ENCODE results near the gene SPDL1. TPM values are rescaled to one million over a fixed set of nuclear protein-coding genes. Genes with fewer than 3 reads are reported as not detected.

Gene SPDL1
- total and polyA plus RNA-seq, 9 donors: 4.1 to 10.4 (median 7.2) TPM

- H3K9me3 ChIP-seq: no peaks in the 10 kb centered on the region
- intact Hi-C loops (cut with DNase I): loop anchor here in 1 of 4 donors (10.0 kb wide), 1 partner anchor 589 kb away; no protein-coding TSS in a partner anchor
- no peak for DNase-seq
- H3K4me3 ChIP-seq: no peak overlapping the region
- H3K27ac ChIP-seq: no peak overlapping the region
- H3K4me1 ChIP-seq (ENCODE audit: insufficient read depth): no peaks in the 10 kb centered on the region
- no peaks in the 10 kb centered on the region for H3K36me3 ChIP-seq
- 47 to 54% (median 52%) methylated on average over 5 of the region's 5 CpGs for WGBS, 3 donors
- H3K27me3 ChIP-seq: no peaks in the 10 kb centered on the region
- TF ChIP-seq, protein P1, sequence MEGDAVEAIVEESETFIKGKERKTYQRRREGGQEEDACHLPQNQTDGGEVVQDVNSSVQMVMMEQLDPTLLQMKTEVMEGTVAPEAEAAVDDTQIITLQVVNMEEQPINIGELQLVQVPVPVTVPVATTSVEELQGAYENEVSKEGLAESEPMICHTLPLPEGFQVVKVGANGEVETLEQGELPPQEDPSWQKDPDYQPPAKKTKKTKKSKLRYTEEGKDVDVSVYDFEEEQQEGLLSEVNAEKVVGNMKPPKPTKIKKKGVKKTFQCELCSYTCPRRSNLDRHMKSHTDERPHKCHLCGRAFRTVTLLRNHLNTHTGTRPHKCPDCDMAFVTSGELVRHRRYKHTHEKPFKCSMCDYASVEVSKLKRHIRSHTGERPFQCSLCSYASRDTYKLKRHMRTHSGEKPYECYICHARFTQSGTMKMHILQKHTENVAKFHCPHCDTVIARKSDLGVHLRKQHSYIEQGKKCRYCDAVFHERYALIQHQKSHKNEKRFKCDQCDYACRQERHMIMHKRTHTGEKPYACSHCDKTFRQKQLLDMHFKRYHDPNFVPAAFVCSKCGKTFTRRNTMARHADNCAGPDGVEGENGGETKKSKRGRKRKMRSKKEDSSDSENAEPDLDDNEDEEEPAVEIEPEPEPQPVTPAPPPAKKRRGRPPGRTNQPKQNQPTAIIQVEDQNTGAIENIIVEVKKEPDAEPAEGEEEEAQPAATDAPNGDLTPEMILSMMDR (IDR thresholded peaks at IDR 0.05): no peak
- no peak for TF ChIP-seq POLR2A (IDR thresholded peaks at IDR 0.05)
- TF ChIP-seq EP300 (IDR thresholded peaks at IDR 0.05): no peak
Observed at GRCh38 chr5:169574134-169574646, 9.4 kb upstream of the SPDL1 start.

DNA sequence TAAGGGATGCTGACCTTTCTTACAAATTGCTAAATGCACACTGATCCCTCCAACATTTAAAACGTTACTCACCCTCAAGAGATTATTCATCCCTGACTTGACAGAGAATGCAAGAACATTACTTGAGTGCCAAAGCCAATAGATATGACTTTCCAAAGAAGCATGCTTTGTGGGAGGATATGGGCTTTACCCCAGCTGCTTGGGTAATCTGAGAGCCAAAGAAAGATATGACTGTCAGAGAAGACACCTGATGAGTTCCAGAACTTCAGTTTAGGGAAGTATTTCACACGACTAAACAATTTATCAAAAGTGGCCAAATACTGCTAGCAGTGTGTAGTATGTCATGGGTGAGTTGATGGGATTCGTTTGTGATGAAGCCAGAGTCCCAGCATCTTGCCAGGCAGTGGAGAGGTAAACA, 7.4 kb upstream of the SPDL1 start:
- TF ChIP-seq EP300 (IDR thresholded peaks at IDR 0.05) (peak; percentile 52), POLR2A (IDR thresholded peaks at IDR 0.05) (no peak)
- TF ChIP-seq, protein P1 (IDR thresholded peaks at IDR 0.05): no peak
- intact Hi-C loops (cut with DNase I): loop anchor here in 2 of 4 donors (5.0 to 10.0 kb wide), 2 partner anchors 589 to 591 kb away; no protein-coding TSS in a partner anchor
- 4 to 12% (median 5%) methylated on average over 3 of the region's 3 CpGs for WGBS, 3 donors
- Histone ChIP-seq H3K36me3 (no peaks in the 10 kb centered on the region), H3K4me1 (ENCODE audit: insufficient read depth) (no peaks in the 10 kb centered on the region), H3K27ac (no peak overlapping the region), H3K9me3 (no peaks in the 10 kb centered on the region), H3K27me3 (no peaks in the 10 kb centered on the region), H3K4me3 (no peak overlapping the region)
- DNase-seq: peak in 1 of 5 donors; percentile 48

GRCh38 chr5:169577951-169578350, 5.6 kb upstream of the SPDL1 start:
- Histone ChIP-seq H3K4me3 (no peak overlapping the region), H3K27me3 (no peaks in the 10 kb centered on the region), H3K9me3 (no peaks in the 10 kb centered on the region), H3K36me3 (no peaks in the 10 kb centered on the region), H3K4me1 (ENCODE audit: insufficient read depth) (no peaks in the 10 kb centered on the region), H3K27ac (no peak overlapping the region)
- peak in 1 of 5 donors; percentile 21 for DNase-seq
- no peak for TF ChIP-seq EP300 (IDR thresholded peaks at IDR 0.05)
- TF ChIP-seq, protein P1 (IDR thresholded peaks at IDR 0.05): peak in 2 of 3 donors; percentile 22 to 48
- WGBS, 3 donors: 0 to 15% (median 3%) methylated on average over 1 of the region's 1 CpG
- intact Hi-C loops (cut with DNase I): loop anchor here in 2 of 4 donors (5.0 to 10.0 kb wide), 2 partner anchors 591 to 593 kb away; no protein-coding TSS in a partner anchor

DNA sequence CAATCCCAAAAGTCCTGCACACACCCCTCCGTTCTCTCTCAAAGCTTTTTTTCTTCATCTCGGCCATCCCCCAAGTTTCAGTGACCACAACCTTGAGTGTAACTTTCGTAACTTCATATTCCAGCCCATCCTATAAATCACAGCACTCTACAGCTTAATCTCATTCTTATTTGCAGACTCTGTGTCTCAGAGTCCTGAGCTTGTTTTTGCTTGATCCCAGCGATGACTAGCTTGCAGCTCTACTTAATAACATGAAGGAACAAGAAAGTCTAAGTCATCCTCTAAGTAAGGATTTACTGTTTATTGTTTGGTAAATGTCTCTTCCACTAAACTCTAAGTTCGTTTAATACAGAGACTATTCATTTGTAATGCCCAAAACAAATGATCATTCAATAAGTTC, 2.6 kb upstream of the SPDL1 start:
- Histone ChIP-seq H3K9me3 (no peaks in the 10 kb centered on the region), H3K36me3 (no peaks in the 10 kb centered on the region), H3K4me1 (ENCODE audit: insufficient read depth) (peaks cover 2% of the 10 kb centered on the region), H3K27ac (no peak overlapping the region), H3K27me3 (no peaks in the 10 kb centered on the region), H3K4me3 (no peak overlapping the region)
- 61 to 64% (median 64%) methylated on average over 5 of the region's 5 CpGs for WGBS, 3 donors
- intact Hi-C loops (cut with DNase I): loop anchor here in 3 of 4 donors (10.0 kb wide), 2 partner anchors 896 to 906 kb away; no protein-coding TSS in a partner anchor
- no peak for DNase-seq
- TF ChIP-seq, protein P1 (IDR thresholded peaks at IDR 0.05): no peak
- TF ChIP-seq EP300 (IDR thresholded peaks at IDR 0.05): no peak

All from ovary (tissue), 9 donors.